Measurements from ENCODE around the gene MSANTD2. TPM values are rescaled to one million over a fixed set of nuclear protein-coding genes. Genes with fewer than 3 reads are reported as not detected.
A peak's percentile ranks its signal among the peaks of the same experiment; 100 is the strongest.

MSANTD2 gene
- polyA plus RNA-seq, 3 donors: 26.5 to 42.6 (median 30.0) TPM

- DNase-seq (ENCODE audit: extremely low read depth in 1 of 11, low read depth in 9 of 11, low spot score in 4 of 11): no peak
These were observed 29.8 kb upstream of the MSANTD2 start for GRCh38 chr11:124829986-124830385.

- DNase-seq (ENCODE audit: extremely low read depth in 1 of 11, low read depth in 9 of 11, low spot score in 4 of 11): no peak
These were observed 25.7 kb upstream of the MSANTD2 start for GRCh38 chr11:124825876-124826275.

- DNase-seq (ENCODE audit: extremely low read depth in 1 of 11, low read depth in 9 of 11, low spot score in 4 of 11): no peak
These were observed 23.5 kb upstream of the MSANTD2 start for GRCh38 chr11:124823512-124824376.

- DNase-seq (ENCODE audit: extremely low read depth in 1 of 11, low read depth in 9 of 11, low spot score in 4 of 11): no peak
These were observed 22.0 kb upstream of the MSANTD2 start for GRCh38 chr11:124821995-124822730.

- DNase-seq (ENCODE audit: extremely low read depth in 1 of 11, low read depth in 9 of 11, low spot score in 4 of 11): no peak
These were observed 16.8 kb upstream of the MSANTD2 start for GRCh38 chr11:124817036-124817435.

GRCh38 chr11:124814739-124815138 lies 14.5 kb upstream of the MSANTD2 start:
- no peak for DNase-seq (ENCODE audit: extremely low read depth in 1 of 11, low read depth in 9 of 11, low spot score in 4 of 11)

- DNase-seq (ENCODE audit: extremely low read depth in 1 of 11, low read depth in 9 of 11, low spot score in 4 of 11): no peak
These were observed 12.7 kb upstream of the MSANTD2 start for GRCh38 chr11:124812876-124813275.

- no peak for DNase-seq (ENCODE audit: extremely low read depth in 1 of 11, low read depth in 9 of 11, low spot score in 4 of 11)
These were observed 11.4 kb upstream of the MSANTD2 start for GRCh38 chr11:124811399-124812125.

GRCh38 chr11:124807660-124808270 lies 7.6 kb upstream of the MSANTD2 start:
- DNase-seq (ENCODE audit: extremely low read depth in 1 of 11, low read depth in 9 of 11, low spot score in 4 of 11): no peak

- DNase-seq (ENCODE audit: extremely low read depth in 1 of 11, low read depth in 9 of 11, low spot score in 4 of 11): no peak
These were observed 7.0 kb upstream of the MSANTD2 start for GRCh38 chr11:124807201-124807600.

- DNase-seq (ENCODE audit: extremely low read depth in 1 of 11, low read depth in 9 of 11, low spot score in 4 of 11): no peak
These were observed 4.7 kb upstream of the MSANTD2 start for GRCh38 chr11:124804884-124805283.

GRCh38 chr11:124801636-124802312 lies 1.6 kb upstream of the MSANTD2 start:
- DNase-seq (ENCODE audit: extremely low read depth in 1 of 11, low read depth in 9 of 11, low spot score in 4 of 11): no peak

GRCh38 chr11:124801014-124801413 lies 808 bp upstream of the MSANTD2 start:
- DNase-seq (ENCODE audit: extremely low read depth in 1 of 11, low read depth in 9 of 11, low spot score in 4 of 11): peak in 6 of 11 donors; percentile 8 to 37 (median 17)

- DNase-seq (ENCODE audit: extremely low read depth in 1 of 11, low read depth in 9 of 11, low spot score in 4 of 11): peak; percentile 8 to 40 (median 31)
These were observed 619 bp downstream of the MSANTD2 start for GRCh38 chr11:124799348-124800225.

GRCh38 chr11:124798991-124799347 lies 1.2 kb downstream of the MSANTD2 start:
- peak in 8 of 11 donors; percentile 5 to 36 (median 15) for DNase-seq (ENCODE audit: extremely low read depth in 1 of 11, low read depth in 9 of 11, low spot score in 4 of 11)

GRCh38 chr11:124796312-124796711 lies 3.9 kb downstream of the MSANTD2 start:
- no peak for DNase-seq (ENCODE audit: extremely low read depth in 1 of 11, low read depth in 9 of 11, low spot score in 4 of 11)

- peak in 7 of 11 donors; percentile 22 to 60 (median 28) for DNase-seq (ENCODE audit: extremely low read depth in 1 of 11, low read depth in 9 of 11, low spot score in 4 of 11)
These were observed 6.5 kb downstream of the MSANTD2 start for GRCh38 chr11:124793466-124794278.

All from renal cortex interstitium (tissue), 11 donors.